ENCODE data around the gene MEMO1.

Gene MEMO1

GRCh38 chr2:31947871-31948270, 62.9 kb downstream of the MEMO1 start:
- no peak overlapping the region for H3K4me3 ChIP-seq (ENCODE audit: low read depth, low read length)
- no peak for TF ChIP-seq CTCF (IDR thresholded peaks at IDR 0.05; ENCODE audit: borderline replicate concordance, insufficient read depth, low read depth, low read length)

GRCh38 chr2:31946838-31947237, 64.0 kb downstream of the MEMO1 start:
- no peak overlapping the region for H3K4me3 ChIP-seq (ENCODE audit: low read depth, low read length)
- no peak for TF ChIP-seq CTCF (IDR thresholded peaks at IDR 0.05; ENCODE audit: borderline replicate concordance, insufficient read depth, low read depth, low read length)

- no peak overlapping the region for H3K4me3 ChIP-seq (ENCODE audit: low read depth, low read length)
Measured at GRCh38 chr2:31945572-31945935, 65.3 kb downstream of the MEMO1 start.

GRCh38 chr2:31944828-31945571, 65.8 kb downstream of the MEMO1 start:
- no peak for TF ChIP-seq CTCF (IDR thresholded peaks at IDR 0.05; ENCODE audit: borderline replicate concordance, insufficient read depth, low read depth, low read length)
- no peak overlapping the region for H3K4me3 ChIP-seq (ENCODE audit: low read depth, low read length)

More at GRCh38 chr2:31945572-31945935, 65.3 kb downstream of the MEMO1 start:
- TF ChIP-seq CTCF (IDR thresholded peaks at IDR 0.05; ENCODE audit: borderline replicate concordance, insufficient read depth, low read depth, low read length), result no peak

- H3K4me3 ChIP-seq (ENCODE audit: low read depth, low read length), result no peak overlapping the region
- no peak for TF ChIP-seq CTCF (IDR thresholded peaks at IDR 0.05; ENCODE audit: borderline replicate concordance, insufficient read depth, low read depth, low read length)
Measured at GRCh38 chr2:31943636-31944225, 67.1 kb downstream of the MEMO1 start.

GRCh38 chr2:31940920-31941319, 69.9 kb downstream of the MEMO1 start:
- TF ChIP-seq CTCF (IDR thresholded peaks at IDR 0.05; ENCODE audit: borderline replicate concordance, insufficient read depth, low read depth, low read length), result no peak
- no peak overlapping the region for H3K4me3 ChIP-seq (ENCODE audit: low read depth, low read length)

- TF ChIP-seq CTCF (IDR thresholded peaks at IDR 0.05; ENCODE audit: borderline replicate concordance, insufficient read depth, low read depth, low read length), result no peak
- no peak overlapping the region for H3K4me3 ChIP-seq (ENCODE audit: low read depth, low read length)
Measured at GRCh38 chr2:31937741-31938140, 73.1 kb downstream of the MEMO1 start.
